Sigmoid colon (tissue), 4 donors: Measurements from ENCODE around the gene CD37.
"Not testable (repeated sequence)": the region's sequence is repeated elsewhere in the genome, so short reads cannot be mapped to it uniquely, and the experiment has no call there.

Source experiments
- EP300 ChIP-seq, 4 donors: sonication (generic); formaldehyde crosslinking; IDR thresholded peaks; one replicate each; pipeline ENCODE4 v1.6.1; 2017; ENCODE audit warnings: antibody characterized with exemption in 4 of 4
- POLR2AphosphoS5 ChIP-seq, 4 donors: sonication (generic); formaldehyde crosslinking; IDR thresholded peaks; one replicate each; pipeline ENCODE4 v1.6.1; 2017; ENCODE audit warnings: antibody characterized with exemption in 4 of 4
- TF ChIP-seq, protein P1 (sequence below), 4 experiments: fragments of 450-650 bp in 3 of 4; fragments of 200-600 bp in 1 of 4; IDR thresholded peaks; one replicate each; pipeline ENCODE4 v1.5.1; 2016 to 2019; ENCODE audit warnings: antibody characterized with exemption in 4 of 4, mild to moderate bottlenecking in 3 of 4, moderate library complexity in 2 of 4

DNA sequence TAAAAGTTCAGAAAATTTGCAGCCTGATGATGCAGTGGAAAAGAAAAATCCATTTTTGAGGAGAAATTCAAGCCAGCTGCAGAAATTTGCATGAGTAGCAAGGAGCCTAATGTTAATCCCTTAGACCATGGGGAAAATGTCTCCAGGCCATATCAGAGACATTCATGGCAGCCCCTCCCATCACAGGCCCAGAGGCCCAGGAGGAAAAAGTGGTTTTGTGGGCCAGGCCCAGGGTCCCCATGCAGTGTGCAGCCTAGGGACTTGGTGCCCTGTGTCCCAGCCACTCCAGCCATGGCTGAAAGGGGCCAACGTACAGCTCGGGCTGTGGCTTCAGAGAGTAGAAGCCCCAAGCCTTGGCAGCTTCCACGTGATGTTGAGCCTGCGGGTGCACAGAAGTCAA is 47.0 kb upstream of the CD37 start:
- TF ChIP-seq, protein P1, sequence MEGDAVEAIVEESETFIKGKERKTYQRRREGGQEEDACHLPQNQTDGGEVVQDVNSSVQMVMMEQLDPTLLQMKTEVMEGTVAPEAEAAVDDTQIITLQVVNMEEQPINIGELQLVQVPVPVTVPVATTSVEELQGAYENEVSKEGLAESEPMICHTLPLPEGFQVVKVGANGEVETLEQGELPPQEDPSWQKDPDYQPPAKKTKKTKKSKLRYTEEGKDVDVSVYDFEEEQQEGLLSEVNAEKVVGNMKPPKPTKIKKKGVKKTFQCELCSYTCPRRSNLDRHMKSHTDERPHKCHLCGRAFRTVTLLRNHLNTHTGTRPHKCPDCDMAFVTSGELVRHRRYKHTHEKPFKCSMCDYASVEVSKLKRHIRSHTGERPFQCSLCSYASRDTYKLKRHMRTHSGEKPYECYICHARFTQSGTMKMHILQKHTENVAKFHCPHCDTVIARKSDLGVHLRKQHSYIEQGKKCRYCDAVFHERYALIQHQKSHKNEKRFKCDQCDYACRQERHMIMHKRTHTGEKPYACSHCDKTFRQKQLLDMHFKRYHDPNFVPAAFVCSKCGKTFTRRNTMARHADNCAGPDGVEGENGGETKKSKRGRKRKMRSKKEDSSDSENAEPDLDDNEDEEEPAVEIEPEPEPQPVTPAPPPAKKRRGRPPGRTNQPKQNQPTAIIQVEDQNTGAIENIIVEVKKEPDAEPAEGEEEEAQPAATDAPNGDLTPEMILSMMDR (IDR thresholded peaks at IDR 0.05) = not testable (repeated sequence)
- not testable (repeated sequence) for TF ChIP-seq POLR2AphosphoS5, EP300 (IDR thresholded peaks at IDR 0.05)
